PFSK-1 (cell line): ENCODE measurements around the gene CORO2A.

Experiments
- POLR2AphosphoS5 ChIP-seq: IDR thresholded peaks from 2 replicates; pipeline ENCODE4 v1.6.1; 2012; ENCODE audit warnings: low read depth, mild to moderate bottlenecking, control low read depth, low read length, moderate library complexity
- REST ChIP-seq, 2 experiments: IDR thresholded peaks; 2 replicates each; pipeline versions ENCODE4 v1.6.1 to v1.8.0; 2011 to 2012; ENCODE audit warnings: low read depth in 2 of 2, low read length in 2 of 2, control low read depth in 1 of 2, inconsistent platforms in 1 of 2, mild to moderate bottlenecking in 1 of 2, moderate library complexity in 1 of 2; ENCODE audit not compliant: insufficient read depth in 1 of 2
- SIN3A ChIP-seq: IDR thresholded peaks from 2 replicates; pipeline ENCODE4 v1.6.1; 2012; ENCODE audit warnings: mild to moderate bottlenecking, low read length, moderate library complexity, borderline replicate concordance; ENCODE audit not compliant: insufficient read depth

GRCh38 chr9:98164912-98165311, 27.5 kb downstream of the CORO2A start:
- TF ChIP-seq POLR2AphosphoS5 = no peak
- no peak for TF ChIP-seq SIN3A
- TF ChIP-seq REST (IDR thresholded peaks at IDR 0.05; ENCODE audit: insufficient read depth in 1 of 2, low read depth in 2 of 2, low read length in 2 of 2) = no peak
